Measurements from ENCODE around the gene ARMC5.

DNA sequence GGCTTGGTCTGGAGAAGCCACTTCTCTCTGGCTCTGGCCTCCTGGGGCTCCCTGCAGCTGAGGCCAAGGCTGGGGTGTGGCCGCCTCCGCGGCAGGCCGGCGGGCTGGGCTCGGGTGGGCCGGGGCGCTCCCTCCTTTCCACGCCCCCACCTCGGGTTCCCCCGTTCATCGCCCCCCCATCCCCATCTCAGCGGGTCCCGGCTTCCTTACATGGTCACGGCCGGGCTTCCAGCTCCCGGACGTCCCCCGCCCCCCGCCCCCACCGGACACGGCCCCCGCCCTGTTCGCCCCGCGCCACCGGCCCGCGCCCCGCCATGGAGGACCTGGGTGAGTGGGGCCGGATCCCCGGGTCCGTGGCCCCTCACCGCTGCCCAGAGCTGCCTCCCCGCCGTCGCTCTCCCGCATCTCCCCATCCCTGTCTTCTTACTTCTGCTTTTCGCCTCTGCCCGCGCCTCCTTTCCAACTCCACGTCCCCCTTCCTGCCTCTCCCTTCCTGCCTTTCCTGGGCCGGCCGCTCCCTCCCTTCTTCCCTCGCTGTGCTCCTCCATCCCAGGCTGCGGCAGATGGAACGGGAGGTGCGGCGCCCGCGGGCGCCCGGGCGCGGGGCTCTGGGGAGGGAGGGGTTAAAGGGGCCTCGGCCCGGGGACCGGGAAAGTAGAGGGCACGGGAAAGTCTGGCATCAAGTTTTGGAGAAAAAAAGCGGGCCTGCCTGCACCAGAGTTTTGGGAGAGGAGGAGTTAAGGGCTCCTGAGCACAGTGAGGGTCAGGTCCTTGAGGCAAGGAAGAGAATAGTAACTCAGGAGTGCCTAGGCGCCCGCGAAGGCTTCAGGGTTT lies 12.8 kb downstream of the ARMC5 start, which contains the start of gene TGFB1I1:
- TF ChIP-seq CTCF (IDR thresholded peaks at IDR 0.05) (no peak), EP300 (IDR thresholded peaks at IDR 0.05) (no peak), POLR2AphosphoS5 (IDR thresholded peaks at IDR 0.05) (no peak), POLR2A (IDR thresholded peaks at IDR 0.05) (no peak)
